GM21576 (cell line): Measurements from ENCODE around the gene BBS1.
A peak's percentile ranks its signal among the peaks of the same experiment; 100 is the strongest.
"Not testable (repeated sequence)": the region's sequence is repeated elsewhere in the genome, so short reads cannot be mapped to it uniquely, and the experiment has no call there.

ENCODE experiments used
- ATAC-seq: cut with Tn5 transposase; IDR thresholded peaks from one replicate; pipeline ENCODE4 v1.9.1; 2021; ENCODE audit warnings: mild to moderate bottlenecking, moderate library complexity; ENCODE audit not compliant: unreplicated experiment

Gene BBS1

DNA sequence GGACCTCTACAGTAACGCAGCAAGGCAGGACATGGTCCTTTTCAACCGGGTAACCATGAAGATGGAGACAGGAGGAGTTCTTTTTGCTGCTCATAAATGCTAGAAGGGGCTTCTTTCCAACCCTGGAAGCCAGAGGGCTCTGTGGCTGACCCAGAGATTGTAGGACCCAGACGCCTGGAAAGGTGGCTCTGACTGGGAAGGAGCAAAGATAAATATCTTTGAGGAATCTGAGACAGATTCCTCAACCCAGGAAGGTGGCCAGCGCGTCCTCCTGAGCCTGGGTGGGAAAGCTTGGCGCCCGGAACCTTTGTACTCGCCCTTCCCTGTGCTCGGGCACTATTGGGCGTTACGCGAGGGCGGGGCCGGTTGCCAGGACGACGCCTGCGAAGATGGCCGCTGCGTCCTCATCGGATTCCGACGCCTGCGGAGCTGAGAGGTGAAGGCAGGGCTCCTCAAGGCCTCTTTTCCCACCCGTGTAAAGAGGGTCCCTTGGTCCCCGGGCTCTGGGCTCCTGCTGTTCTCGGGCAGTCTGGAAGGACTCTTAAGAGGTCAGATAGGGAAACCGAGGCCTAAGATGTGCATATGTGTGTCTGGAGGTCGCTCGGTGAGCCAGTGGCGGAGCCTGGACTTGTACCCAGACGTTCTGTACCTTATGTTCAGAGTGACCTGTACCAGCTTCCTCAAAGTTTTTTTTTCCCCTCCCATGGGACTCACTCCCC is at the start of gene BBS1:
Gene BBS1, plus strand, starts transcription at position 365 of the 719 bp plus-strand sequence. Its CDS starts 25 bp downstream, at position 390.
- ATAC-seq, result peak; percentile 86

DNA sequence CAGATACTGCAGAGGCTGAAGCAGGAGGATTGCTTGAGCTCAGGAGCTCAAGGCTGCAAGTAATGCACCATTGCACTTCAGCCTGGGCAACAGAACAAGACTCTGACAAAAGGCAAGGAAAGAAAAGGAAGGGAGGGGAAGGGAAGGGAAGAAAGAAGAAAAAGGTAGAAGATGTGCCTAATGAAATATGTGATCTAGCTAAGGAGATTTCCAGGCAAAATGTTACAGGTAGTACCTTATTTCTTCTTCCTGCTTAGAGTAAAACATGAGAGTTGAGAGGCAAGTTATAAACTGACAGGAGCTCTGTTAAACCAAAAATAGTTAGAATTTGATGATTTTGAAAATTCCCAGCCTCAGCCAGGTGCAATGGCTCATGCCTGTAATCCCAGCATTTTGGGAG is 48.4 kb upstream of the BBS1 start:
- ATAC-seq, result no peak

DNA sequence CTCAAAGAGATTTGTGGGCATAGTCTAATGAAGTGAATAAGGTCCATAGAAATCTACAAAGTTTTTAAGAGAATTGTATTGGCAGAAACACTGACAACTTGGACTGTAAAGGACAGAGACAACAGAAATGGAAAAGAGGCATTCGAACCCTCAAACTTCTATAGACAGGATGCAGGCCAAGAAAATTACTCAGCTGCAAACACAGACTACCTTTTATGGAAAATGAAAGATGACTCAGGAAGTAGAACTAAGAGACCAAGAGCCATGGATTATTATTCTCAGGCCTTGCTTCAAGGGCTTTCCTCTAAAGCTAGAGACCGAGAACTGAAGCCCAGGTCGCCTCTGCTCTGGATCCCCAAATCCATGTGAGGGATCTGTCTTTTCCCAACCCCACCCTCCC is 47.5 kb upstream of the BBS1 start:
- no peak for ATAC-seq

DNA sequence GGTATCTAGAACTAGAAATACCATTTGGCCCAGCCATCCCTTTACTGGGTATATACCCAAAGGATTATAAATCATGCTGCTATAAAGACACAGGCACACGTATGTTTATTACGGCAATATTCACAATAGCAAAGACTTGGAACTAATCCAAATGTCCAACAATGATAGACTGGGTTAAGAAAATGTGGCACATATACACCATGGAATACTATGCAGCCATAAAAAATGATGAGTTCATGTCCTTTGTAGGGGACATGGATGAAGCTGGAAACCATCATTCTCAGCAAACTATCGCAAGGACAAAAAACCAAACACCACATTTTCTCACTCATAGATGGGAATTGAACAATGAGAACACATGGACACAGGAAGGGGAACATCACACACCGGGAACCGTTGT is 46.3 kb upstream of the BBS1 start:
- ATAC-seq, result not testable (repeated sequence)

DNA sequence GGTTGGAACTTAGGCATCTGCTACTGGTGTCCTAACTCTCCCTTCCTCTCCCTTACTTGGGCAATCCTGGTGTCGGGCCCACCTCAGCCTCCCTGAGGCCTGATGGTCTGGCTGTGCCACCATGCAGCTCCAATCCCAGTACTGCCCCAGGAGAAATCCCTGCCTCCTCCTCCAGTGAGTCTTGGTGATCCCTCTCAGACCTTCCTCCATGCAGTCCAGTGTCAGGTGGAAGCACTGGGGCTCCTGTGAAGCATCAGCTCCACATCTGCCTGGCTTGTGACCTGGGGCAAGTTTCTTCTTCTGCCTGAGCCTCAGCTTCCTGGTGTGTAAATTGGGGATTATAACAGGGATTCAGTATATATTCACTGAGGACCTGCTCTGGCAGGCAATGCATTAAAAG is 45.5 kb upstream of the BBS1 start:
- no peak for ATAC-seq

DNA sequence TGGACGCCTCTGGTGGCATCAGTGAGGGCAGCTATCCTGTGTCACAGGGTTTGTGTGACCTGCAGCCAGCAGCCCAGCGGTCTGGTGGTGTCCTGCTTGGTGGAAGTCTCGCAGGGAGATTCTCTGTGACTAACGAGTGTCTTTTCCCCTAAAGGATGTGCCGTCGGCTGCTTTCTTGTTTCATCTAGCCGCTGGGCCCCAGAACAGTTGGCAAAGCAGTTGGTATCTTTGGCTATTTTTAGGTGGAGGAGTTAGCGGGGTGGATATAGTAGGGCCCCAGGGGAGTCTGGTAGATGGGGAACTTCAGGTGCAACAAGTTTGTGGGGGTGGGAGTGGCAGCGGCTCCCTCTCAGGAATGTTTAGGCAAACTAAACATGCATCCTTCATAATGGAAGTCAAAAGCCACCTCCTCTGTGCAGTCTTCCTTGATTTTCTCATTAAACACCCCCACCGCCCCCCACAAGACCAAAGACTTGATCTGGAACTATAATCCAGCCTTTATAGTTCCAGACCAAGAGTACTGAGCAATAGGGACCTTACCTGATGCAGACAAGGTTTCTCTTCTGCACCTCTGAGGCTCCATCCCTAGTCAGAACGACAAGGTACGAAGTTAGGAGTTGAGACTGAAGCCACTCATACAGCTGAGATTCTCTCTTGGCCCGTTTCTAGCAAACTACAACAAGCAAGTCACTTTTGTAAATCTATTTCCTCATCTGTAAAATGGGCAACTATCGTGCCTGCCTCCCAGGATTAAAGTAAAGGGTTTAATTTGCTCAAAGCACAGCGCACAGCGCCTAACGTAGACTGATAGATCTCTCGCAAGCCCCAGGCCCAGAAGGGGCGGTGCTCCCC is 44.8 kb upstream of the BBS1 start:
- ATAC-seq, result no peak

DNA sequence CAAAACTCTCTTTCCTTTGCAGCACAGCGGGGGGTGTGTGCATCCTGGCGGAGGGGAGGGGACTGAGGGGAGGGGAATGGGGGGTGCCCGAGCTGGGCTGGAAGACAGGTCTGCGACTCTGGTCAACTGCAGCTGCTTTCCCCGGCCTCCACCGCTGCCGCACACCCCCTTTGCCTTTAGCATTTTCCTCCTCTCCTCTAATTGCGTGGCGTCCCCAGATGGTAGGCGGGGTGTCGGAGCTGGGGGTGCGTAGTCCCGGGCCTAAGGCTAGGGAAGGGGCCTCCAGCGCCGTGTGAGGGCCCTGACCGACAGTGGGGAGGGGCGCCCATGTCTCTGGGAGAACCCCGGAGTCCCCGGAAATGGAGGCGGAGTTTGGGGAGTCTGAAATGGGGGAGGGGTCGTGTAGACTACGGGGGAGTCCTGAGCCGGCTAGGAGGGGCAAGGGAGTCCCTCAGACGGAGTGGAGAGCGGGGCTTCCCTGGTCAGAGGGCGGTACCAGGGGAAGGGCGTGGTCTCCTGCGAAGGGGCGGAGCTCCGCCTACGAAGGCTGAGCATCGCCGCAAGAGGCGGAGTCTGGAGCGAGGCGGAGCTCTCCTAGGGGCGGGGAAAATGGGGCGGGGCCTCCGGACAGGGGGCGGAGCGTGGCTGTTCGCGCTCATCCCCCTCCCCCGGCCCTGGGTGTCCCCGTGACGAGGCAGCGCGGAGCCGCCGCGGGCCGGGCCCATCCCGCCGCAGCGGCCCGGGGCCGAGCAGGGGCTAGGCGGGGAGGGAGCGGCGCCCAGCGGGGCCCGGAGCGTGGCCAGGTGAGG is 44.0 kb upstream of the BBS1 start, which contains the start of gene PELI3:
Gene PELI3, plus strand, starts transcription at position 681 of the 809 bp plus-strand sequence. CDS start 1,224 bp downstream, outside the sequence.
- ATAC-seq, result peak; percentile 65

DNA sequence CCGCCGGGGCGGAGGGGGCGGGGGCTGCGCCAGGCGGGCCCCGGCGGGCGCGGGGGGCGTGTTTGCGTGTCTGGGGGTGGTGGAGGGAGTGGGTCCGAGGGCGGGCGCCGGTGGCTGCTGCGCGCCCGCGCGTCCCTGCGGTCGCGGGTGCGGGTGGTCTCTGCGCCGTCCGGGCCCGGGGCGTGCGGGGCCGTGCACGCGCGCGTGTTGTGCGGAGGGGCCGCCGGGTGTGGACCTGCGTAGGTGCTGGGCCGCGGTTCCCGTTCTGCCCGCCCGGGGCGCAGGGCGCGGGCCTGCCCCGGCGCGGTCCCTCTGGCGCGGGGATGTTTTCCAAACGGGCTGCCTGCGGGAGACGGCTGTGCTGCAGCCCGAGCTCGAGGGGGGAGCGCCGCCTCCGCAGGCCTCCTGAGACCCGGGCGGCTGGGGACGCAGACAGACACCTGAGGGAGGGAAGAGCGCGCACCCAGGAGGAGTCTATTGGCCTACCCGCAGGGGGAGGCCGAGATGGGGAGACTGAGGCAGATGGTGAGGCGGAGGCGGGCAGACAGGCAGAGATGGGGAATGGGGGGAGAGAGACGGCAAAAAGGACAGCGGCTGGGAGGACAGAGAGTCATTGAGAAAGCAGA is 43.3 kb upstream of the BBS1 start:
- ATAC-seq, result peak; percentile 33

DNA sequence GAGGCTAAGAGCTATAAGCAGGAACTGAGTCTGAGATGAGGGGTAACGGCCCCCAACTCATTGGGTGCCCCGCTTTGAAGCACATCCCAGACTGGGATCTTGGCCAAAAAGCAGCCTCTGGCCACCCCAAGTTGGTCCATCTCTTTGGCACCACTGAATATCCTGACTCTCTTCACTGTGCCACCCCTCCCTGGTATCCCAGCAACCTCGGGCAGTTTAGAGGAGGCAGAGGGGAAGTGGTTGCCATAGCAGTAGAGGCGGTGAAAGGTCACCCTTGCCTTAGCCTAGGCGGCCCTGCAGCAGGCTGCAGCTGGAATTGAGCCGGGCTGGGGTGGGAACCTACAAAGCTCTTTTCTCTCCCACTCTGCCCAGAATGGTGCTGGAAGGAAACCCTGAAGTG is 42.7 kb upstream of the BBS1 start:
- ATAC-seq, result no peak

DNA sequence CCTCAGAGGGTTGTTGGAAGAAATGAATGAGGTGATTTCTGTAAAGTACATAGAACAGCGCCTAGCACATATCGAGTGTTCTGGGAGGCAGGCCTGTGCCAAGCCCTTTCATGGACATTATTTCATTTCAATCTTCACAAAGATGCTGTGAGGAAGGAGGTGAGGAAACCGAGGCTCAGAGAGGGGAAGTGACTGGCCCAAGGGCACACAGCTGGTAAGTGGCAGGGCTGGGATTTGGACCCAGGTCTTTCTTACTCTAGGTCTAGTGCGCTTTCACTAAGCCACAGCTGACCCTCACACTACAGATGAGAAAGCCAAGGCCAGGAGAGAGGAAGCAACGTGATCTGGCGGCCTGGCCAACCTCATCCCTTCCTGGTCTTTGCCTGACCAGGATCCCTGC is 41.7 kb upstream of the BBS1 start:
- no peak for ATAC-seq

DNA sequence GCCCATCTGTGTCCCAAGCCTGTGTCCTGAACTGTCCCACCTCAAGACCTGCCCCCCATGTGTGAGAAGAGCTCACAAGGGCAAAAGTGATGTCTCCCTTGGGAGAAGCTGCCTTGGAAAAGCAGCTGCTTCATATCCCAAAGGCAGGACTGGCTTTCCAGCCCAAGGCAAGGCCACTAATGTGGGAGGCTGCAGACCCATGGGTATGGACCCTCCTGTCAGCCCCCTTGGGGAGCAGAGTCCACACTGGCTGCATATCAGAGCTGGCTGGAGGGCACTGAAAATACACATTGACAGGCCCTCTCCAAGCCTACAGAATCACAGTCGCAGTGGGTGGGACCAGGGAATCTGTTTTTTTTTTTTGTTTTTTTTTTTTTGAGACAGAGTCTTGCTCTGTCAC is 41.0 kb upstream of the BBS1 start:
- no peak for ATAC-seq

DNA sequence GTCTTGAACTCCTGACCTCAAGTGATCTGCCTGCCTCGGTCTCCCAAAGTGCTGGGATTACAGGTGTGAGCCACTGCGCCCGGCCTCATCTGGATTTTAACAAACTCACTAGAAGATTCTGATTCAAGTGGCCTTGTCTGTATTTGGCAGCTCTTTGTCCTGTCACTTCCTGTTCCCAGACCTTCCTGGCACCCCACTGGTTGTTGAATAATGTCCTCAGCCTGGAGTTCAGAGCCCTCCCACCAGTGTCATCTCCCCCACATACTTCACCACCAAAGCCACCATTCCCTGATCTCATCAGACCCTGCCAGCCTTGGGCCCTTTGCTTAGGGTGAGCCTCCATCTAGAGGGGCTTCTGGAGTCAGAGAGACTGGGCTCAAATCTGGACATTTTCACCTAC is 40.4 kb upstream of the BBS1 start:
- ATAC-seq, result no peak

DNA sequence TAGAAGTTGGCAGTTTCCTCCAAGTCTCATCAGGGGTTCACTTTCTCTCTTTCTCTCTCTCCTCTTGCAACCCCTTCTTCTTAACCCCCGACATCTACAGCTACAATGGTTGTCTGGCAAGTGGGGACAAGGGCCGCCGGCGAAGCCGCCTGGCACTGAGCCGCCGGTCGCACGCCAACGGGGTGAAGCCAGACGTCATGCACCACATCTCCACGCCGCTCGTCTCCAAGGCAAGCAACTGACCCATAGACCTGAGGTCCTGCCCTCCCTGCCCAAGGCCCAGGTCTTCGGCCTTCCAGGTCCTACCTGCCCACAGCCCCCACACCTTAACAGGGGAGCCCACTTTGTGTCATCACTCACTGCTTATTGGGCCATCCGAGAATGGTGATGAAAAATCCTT is 39.3 kb upstream of the BBS1 start:
- no peak for ATAC-seq

DNA sequence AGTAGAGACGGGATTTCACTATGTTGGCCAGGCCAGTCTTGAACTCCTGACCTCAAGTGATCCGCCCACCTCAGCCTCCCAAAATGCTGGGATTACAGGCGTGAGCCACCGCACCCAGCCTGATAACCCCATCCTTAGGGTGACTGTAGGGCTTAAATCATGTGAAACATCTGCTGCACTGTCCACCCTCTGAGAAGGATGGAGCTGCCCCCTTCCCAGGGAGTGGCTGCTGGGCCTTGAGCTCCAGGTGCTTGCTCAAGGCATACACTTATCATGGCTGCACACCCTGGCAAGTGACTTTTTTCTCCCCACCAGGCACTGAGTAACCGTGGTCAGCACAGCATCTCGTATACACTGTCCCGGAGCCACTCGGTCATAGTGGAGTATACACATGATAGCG is 38.4 kb upstream of the BBS1 start:
- no peak for ATAC-seq

DNA sequence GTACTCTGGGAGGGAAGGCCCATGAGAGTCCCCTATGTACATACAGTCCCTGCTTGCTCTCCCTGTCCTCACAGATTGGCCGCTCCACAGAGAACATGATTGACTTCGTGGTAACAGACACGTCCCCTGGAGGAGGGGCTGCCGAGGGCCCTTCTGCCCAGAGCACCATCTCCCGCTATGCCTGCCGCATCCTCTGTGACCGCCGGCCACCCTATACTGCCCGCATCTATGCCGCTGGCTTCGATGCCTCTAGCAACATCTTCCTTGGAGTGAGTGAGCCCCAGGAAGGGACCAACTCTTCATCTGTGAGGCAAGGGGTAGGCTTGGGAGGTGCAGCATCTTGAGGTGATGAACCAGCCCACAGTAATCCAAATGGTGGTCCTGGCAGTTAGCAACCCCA is 37.3 kb upstream of the BBS1 start:
- ATAC-seq, result no peak

DNA sequence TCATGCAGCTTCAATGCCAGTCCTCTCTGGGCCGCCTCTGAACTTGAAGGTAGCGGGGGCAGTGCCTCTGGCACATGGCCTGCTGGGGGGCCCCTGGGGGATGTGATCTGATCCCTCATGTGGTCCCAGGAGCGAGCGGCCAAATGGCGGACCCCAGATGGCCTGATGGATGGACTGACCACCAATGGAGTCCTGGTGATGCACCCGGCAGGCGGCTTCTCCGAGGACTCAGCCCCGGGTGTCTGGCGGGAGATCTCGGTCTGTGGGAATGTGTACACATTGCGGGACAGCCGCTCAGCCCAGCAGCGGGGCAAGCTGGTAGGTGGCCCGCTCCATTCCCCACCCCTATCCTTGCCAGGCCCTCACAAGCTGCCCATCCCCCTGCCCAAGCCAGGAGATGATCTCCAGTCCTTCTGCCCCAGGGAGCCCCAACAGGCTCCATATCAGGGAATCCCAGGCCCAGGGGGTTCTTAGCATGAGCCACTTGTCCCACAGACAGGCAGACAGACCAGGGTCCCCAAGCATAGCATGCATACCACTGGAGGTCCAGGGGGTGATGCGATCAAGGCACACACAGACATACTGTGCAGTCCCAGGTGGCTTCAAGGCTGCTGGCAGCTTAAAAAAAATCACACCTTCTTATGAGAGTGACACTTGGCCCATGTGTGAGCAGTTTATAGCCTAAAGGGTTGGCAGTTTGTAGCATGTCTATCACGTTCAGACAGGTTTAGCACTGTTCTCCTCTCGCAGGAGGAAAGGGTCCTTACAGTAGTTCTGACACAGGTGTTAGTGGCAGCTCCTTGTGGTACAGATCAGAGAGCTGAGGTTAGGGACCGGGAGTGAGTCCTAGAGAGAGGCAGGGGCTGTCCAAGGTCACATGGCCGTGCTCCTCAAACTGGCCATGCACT is 36.6 kb upstream of the BBS1 start:
- ATAC-seq, result no peak

DNA sequence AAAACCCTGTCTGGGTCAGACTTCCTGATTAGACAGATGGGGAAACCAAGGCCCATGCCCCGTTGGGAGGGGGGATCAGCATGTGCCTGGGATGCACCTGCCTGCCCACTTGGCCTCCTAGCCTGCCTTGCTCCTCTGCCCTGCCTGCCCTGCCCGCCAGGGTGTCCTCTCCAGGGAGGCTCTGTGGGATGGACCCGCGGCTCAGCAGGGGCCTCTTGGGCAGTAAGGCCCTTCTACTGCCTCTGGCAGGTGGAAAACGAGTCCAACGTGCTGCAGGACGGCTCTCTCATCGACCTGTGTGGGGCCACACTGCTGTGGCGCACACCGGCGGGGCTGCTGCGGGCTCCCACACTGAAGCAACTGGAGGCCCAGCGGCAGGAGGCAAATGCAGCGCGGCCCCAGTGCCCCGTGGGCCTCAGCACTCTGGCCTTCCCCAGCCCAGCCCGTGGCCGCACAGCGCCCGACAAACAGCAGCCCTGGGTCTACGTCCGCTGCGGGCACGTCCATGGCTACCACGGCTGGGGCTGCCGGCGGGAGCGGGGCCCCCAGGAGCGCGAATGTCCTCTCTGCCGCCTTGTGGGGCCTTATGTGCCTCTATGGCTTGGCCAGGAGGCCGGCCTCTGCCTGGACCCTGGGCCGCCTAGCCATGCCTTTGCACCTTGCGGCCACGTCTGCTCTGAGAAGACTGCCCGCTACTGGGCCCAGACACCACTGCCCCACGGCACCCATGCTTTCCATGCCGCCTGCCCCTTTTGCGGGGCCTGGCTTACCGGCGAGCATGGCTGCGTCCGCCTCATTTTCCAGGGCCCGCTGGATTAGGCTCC is 34.9 kb upstream of the BBS1 start:
- ATAC-seq, result no peak

DNA sequence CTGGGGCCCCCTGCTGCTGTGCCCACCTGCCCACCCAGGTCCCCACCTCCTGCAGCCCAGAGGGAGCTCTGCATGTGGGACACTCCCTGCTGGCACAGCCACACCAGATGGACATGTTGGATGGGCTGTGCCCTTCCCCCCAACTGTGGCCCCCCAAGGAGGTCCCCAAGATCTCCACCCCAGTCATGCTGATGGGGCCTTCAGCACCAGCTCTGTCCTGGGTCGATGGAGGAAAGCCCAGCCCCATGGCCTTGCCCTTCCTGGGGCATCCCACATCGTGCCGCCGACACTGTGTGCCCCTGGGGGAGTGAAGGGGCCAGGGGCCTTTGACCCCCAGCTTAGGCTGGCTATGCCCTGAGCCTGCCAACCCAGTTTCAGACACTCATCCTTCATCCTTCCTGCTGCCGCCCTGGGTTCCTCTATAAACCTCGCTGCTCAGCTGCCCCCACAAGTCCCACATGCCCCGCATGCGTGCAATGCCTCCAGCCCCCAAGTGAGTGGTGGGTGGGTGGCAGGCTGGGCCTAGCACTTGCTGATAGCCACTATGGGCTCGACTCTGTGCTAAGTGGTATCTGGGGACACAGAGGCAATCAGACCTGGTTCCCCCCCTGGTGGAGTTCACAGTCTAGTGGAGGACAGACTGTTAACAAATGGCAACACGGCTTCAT is 34.1 kb upstream of the BBS1 start:
- ATAC-seq, result no peak
